Measurements from ENCODE around the gene SMPD3.

The SMPD3 gene

GRCh38 chr16:68406458-68407152 is 41.7 kb downstream of the SMPD3 start:
- in situ Hi-C loops (cut with MboI; ENCODE audit: low sequenced_read_pairs) = no loop called here

DNA sequence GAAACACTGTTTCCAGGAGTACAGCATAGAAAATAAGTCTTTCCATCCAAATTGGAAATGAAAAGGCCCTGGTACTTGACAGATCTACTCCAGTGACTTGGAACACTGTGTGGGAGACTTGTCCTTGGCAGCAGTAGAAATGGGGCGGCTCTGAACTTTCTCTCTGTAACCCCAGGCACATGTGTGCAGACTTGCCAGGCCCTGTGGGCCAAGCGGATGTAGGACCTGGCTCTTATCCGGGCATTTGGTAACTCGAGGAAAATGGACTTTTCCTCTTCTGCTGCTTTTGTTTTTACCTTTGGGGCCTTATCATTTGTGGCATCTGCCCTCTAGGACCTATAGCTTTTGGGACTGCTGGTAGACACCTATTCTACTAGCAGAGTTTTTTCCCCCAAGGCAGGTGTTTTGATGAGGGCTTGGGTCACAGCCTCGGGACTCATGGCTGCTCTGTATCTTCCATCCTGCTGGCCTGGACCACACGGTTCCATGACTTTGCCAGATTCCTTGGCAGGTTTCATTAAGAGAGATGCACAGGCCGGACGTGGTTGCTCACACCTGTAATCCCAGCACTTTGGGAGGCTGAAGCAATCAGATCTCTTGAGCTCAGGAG is 43.5 kb downstream of the SMPD3 start:
- in situ Hi-C loops (cut with MboI; ENCODE audit: low sequenced_read_pairs) = no loop called here

- in situ Hi-C loops (cut with MboI; ENCODE audit: low sequenced_read_pairs) = no loop called here
Observed at GRCh38 chr16:68403704-68404103, 44.6 kb downstream of the SMPD3 start.

- in situ Hi-C loops (cut with MboI; ENCODE audit: low sequenced_read_pairs) = no loop called here
Observed at GRCh38 chr16:68403177-68403576, 45.1 kb downstream of the SMPD3 start.

GRCh38 chr16:68402748-68403040 is 45.6 kb downstream of the SMPD3 start:
- in situ Hi-C loops (cut with MboI; ENCODE audit: low sequenced_read_pairs) = no loop called here

GRCh38 chr16:68401871-68402747 is 46.2 kb downstream of the SMPD3 start:
- in situ Hi-C loops (cut with MboI; ENCODE audit: low sequenced_read_pairs) = no loop called here

GRCh38 chr16:68400924-68401460 is 47.3 kb downstream of the SMPD3 start:
- in situ Hi-C loops (cut with MboI; ENCODE audit: low sequenced_read_pairs) = no loop called here

- in situ Hi-C loops (cut with MboI; ENCODE audit: low sequenced_read_pairs) = no loop called here
Observed at GRCh38 chr16:68400083-68400923, 48.0 kb downstream of the SMPD3 start.

GRCh38 chr16:68399456-68399855 is 48.9 kb downstream of the SMPD3 start:
- in situ Hi-C loops (cut with MboI; ENCODE audit: low sequenced_read_pairs) = no loop called here

- in situ Hi-C loops (cut with MboI; ENCODE audit: low sequenced_read_pairs) = no loop called here
Observed at GRCh38 chr16:68397710-68398201, 50.6 kb downstream of the SMPD3 start.

- in situ Hi-C loops (cut with MboI; ENCODE audit: low sequenced_read_pairs) = no loop called here
Observed at GRCh38 chr16:68396481-68396880, 51.8 kb downstream of the SMPD3 start.

DNA sequence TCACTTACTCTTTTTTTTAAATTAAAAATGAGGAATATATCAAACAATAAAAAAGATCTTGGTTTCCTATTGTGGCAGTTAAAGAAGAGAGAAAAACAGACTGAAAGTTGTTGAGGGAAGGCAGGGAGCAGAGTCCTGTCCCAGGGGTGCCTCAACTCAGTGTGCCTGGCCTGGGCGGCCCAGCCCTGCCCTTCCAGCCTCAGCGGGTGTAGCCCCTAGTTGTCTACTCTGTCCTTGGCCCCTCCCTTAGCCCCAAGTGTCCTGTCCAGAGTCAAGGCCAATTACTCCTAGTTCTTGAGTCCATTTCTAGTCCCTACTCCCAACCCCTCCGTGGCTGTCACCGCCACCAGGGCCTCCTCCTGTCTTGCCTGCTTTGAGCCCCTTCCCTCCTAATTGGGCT is 52.5 kb downstream of the SMPD3 start:
- in situ Hi-C loops (cut with MboI; ENCODE audit: low sequenced_read_pairs) = no loop called here

DNA sequence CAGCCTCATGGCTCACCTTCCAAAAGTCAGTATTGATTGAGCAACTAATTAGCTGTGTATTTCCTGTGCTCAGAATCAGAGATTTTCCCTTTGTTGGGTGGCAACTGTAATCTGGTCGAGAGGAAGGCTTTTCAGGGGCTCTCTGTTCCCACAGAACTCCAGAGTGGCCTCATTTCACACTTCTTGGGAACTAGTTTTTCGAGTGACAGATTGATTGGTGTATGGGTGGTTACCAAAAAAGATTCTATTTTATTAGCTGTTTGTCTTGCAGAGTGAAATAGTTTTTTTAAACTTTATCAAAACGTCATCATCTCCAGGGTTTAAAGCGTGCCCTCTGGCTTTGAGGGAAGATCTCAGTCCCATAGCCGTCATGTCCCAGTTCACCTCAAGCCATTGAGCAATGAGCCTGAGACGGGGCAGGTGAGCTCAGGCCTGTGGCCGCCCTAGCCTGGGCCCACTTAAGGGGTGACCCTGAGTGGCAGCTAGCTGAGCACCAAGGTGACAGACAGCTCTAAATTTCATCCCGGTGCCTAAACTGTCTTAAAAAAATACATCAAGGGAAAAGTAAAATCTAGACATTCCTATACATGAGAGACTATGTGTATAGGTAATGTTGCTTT is 53.0 kb downstream of the SMPD3 start:
- in situ Hi-C loops (cut with MboI; ENCODE audit: low sequenced_read_pairs) = no loop called here

DNA sequence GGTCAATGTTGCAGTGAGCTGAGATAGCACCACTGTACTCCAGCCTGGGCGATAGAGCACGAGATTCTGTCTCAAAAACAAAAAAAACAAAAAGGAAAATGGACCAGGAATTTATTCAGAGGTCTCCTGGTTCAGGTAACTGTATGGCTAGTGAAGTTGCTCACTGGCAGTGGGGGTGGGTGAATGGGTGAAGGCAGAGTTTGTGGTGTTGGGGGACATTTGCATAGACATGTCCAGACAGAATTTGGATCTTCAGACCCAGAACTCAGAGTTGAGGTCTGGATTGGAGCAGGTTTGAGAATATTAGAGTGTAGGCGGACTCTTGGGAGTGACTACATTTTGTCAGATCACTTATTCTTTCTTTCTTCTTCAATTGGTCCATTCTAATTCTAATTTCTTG is 55.0 kb downstream of the SMPD3 start:
- in situ Hi-C loops (cut with MboI; ENCODE audit: low sequenced_read_pairs) = no loop called here

DNA sequence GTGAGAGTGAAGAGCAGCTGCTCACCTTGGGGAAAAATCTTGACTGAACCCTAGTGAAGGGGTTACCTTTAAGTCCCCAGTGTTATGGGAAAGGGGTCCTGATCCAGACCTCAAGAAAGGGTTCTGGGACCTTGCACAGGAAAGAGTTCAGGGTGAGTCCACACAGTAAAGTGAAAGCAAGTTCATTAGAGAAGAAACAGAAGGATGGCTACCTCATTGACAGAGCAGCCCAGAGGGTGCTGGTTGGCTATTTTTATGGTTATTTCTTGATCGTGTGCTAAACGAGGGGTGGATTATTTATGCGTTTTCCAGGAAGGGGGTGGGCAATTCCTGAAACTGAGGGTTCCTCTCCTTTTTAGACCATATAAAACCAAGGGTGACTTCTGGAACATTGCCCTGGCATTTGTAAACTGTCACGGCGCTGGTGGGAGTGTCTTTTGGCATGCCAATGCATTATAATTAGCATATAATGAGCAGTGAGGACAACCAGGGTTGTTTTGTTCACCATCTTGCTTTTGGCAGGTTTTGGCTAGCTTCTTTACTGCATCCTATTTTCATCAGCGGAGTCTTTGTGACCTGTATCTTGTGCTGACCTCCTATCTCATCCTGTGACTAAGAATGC is 58.4 kb downstream of the SMPD3 start:
- in situ Hi-C loops (cut with MboI; ENCODE audit: low sequenced_read_pairs) = no loop called here

GRCh38 chr16:68389006-68389405 is 59.3 kb downstream of the SMPD3 start:
- in situ Hi-C loops (cut with MboI; ENCODE audit: low sequenced_read_pairs) = no loop called here

DNA sequence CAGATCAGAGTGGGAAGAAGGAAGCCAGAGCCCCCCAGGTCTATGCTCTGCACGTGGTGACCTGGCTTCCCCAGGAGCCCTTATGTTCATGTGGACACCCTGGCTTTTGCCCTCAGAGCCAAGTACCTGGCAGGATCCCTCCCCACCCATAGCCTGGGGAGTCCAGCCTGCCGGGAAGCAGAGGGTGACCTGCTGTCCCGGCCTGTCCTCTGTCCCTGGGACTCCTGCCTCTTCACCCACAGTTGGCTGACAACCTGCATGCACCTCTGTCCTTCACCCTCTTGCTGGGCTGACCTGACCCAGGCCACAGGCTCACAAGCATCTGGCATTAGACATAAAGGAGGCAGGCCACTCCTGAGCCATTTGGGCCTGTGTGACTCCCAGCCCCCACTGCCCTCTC is 60.2 kb downstream of the SMPD3 start:
- in situ Hi-C loops (cut with MboI; ENCODE audit: low sequenced_read_pairs) = no loop called here

DNA sequence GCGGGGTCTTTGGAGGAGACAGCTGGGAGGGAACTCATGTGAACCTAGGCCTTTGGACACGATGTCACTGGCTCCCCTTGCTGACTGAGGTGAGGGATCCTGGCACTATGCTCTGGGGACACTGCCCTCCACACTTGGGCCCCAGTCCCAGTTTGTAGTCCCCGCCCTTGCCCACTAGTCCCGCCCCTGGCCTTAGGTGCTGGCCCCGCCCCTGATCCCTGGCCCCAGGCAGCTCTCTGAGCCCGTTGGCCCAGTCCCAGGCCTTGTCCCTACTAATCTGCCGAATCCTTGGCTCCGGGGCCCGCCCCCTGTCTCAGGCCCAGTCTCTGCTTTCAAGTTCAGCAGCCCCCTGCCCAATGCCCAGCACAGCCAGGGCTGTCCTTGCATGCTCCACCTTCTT is 61.0 kb downstream of the SMPD3 start:
- in situ Hi-C loops (cut with MboI; ENCODE audit: low sequenced_read_pairs) = no loop called here

DNA sequence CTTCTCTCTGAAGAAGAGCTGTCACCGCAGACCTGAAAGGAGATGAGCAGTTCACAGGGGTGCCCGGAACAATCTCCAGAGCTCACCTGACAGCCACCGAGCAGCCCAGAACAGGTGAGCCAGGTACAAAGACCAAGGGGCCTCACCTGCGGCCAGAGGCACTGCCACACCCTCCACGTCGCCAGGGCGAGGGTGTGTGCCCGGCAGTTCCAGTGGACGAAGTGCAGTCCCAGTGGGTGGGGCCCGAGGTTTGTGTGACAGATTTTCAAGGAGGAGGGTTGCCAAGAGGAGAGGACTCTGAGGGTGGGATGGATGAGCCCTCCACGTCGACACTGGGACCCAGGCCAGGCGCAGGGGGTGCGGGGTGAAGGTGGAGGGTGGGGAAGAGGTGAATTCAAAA is 61.7 kb downstream of the SMPD3 start:
- in situ Hi-C loops (cut with MboI; ENCODE audit: low sequenced_read_pairs) = no loop called here

GRCh38 chr16:68385371-68385770 is 62.9 kb downstream of the SMPD3 start:
- in situ Hi-C loops (cut with MboI; ENCODE audit: low sequenced_read_pairs) = no loop called here

Data from hTERT RPE-1 (cell line).